Muscle layer of colon (tissue), 2 donors: ENCODE results near the gene KPNA4.
A peak's percentile ranks its signal among the peaks of the same experiment; 100 is the strongest.

Experiments
- H3K27ac ChIP-seq: one replicate; pipeline ENCODE4 v1.7.0; 2013; ENCODE audit warnings: low read depth, mild to moderate bottlenecking, low read length, moderate library complexity
- H3K27me3 ChIP-seq, 2 donors: one replicate each; pipeline ENCODE4 v1.7.0; 2013; ENCODE audit warnings: low read length in 2 of 2, mild to moderate bottlenecking in 2 of 2; ENCODE audit not compliant: insufficient read depth in 2 of 2, control insufficient read depth in 1 of 2
- H3K36me3 ChIP-seq: one replicate; pipeline ENCODE4 v1.7.0; 2013; ENCODE audit warnings: mild to moderate bottlenecking, low read length; ENCODE audit not compliant: insufficient read depth
- H3K4me1 ChIP-seq: one replicate; pipeline ENCODE4 v1.7.0; 2013; ENCODE audit warnings: mild to moderate bottlenecking, low read length; ENCODE audit not compliant: insufficient read depth
- H3K4me3 ChIP-seq, 2 donors: one replicate each; pipeline ENCODE4 v1.7.0; 2013; ENCODE audit warnings: low read length in 2 of 2, low read depth in 1 of 2, mild to moderate bottlenecking in 1 of 2, moderate library complexity in 1 of 2
- H3K9ac ChIP-seq: one replicate; pipeline ENCODE4 v1.7.0; 2013; ENCODE audit warnings: low read length
- H3K9me3 ChIP-seq: one replicate; pipeline ENCODE4 v1.7.0; 2013; ENCODE audit warnings: mild to moderate bottlenecking, low read length
- donor health status: abdominal sarcoma.
- donor health status: Adenocarcinoma of cecum.

The KPNA4 gene

GRCh38 chr3:160569894-160570652 is 4.7 kb upstream of the KPNA4 start:
- Histone ChIP-seq H3K9ac (no peak overlapping the region), H3K4me3 (no peak overlapping the region), H3K27me3 (no peaks in the 10 kb centered on the region), H3K9me3 (no peaks in the 10 kb centered on the region), H3K4me1 (peaks cover 8% of the 10 kb centered on the region), H3K27ac (no peak overlapping the region), H3K36me3 (no peaks in the 10 kb centered on the region)

- Histone ChIP-seq H3K36me3 (no peaks in the 10 kb centered on the region), H3K9me3 (no peaks in the 10 kb centered on the region), H3K4me1 (peaks cover 8% of the 10 kb centered on the region), H3K27me3 (no peaks in the 10 kb centered on the region), H3K27ac (no peak overlapping the region), H3K4me3 (no peak overlapping the region), H3K9ac (no peak overlapping the region)
Observed at GRCh38 chr3:160568989-160569388, 3.6 kb upstream of the KPNA4 start.

GRCh38 chr3:160567774-160568173 is 2.4 kb upstream of the KPNA4 start:
- Histone ChIP-seq H3K4me3 (no peak overlapping the region), H3K4me1 (peaks cover 17% of the 10 kb centered on the region), H3K36me3 (no peaks in the 10 kb centered on the region), H3K9ac (no peak overlapping the region), H3K9me3 (no peaks in the 10 kb centered on the region), H3K27me3 (no peaks in the 10 kb centered on the region), H3K27ac (no peak overlapping the region)

DNA sequence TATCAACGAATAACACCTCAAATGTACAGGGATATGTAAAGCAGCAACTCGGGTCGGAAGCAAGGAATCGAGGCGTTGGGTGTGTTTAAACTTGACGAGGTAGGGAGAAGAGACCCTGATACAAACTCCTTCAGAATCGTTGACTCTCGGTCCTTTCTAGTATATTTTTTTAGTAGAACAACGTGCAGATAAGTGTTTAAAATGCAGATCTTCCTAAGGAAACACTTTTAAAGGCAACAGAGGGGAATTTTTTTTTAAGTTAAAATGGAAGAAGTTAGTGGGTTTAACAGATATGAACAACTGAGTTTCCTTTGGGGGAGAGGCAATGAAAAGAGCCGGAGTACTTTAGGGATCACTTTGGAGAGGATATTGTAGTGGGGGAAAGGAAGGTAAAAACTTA is 1.1 kb upstream of the KPNA4 start:
- H3K4me3 ChIP-seq: peak overlapping the region; percentile 86 to 96
- H3K27me3 ChIP-seq: no peaks in the 10 kb centered on the region
- no peaks in the 10 kb centered on the region for H3K36me3 ChIP-seq
- peak overlapping the region; percentile 94 for H3K9ac ChIP-seq
- peaks cover 30% of the 10 kb centered on the region for H3K4me1 ChIP-seq
- H3K27ac ChIP-seq: peak overlapping the region; percentile 98
- no peaks in the 10 kb centered on the region for H3K9me3 ChIP-seq

GRCh38 chr3:160564949-160565441 is 376 bp downstream of the KPNA4 start:
- Histone ChIP-seq H3K4me3 (peak overlapping the region; percentile 54 to 83), H3K9me3 (no peaks in the 10 kb centered on the region), H3K9ac (peak overlapping the region; percentile 52), H3K27ac (peak overlapping the region; percentile 83), H3K4me1 (peaks cover 40% of the 10 kb centered on the region), H3K36me3 (no peaks in the 10 kb centered on the region), H3K27me3 (no peaks in the 10 kb centered on the region)

- Histone ChIP-seq H3K36me3 (no peaks in the 10 kb centered on the region), H3K9me3 (no peaks in the 10 kb centered on the region), H3K4me1 (peaks cover 40% of the 10 kb centered on the region), H3K27ac (peak overlapping the region; percentile 62), H3K4me3 (peak overlapping the region; percentile 58 to 63), H3K9ac (peak overlapping the region; percentile 62), H3K27me3 (no peaks in the 10 kb centered on the region)
Observed at GRCh38 chr3:160564258-160564911, 986 bp downstream of the KPNA4 start.

GRCh38 chr3:160562952-160563351 is 2.4 kb downstream of the KPNA4 start:
- no peak overlapping the region for H3K27ac ChIP-seq
- H3K9me3 ChIP-seq: no peaks in the 10 kb centered on the region
- no peaks in the 10 kb centered on the region for H3K27me3 ChIP-seq
- no peak overlapping the region for H3K4me3 ChIP-seq
- H3K9ac ChIP-seq: no peak overlapping the region
- H3K4me1 ChIP-seq: peaks cover 40% of the 10 kb centered on the region
- no peaks in the 10 kb centered on the region for H3K36me3 ChIP-seq

DNA sequence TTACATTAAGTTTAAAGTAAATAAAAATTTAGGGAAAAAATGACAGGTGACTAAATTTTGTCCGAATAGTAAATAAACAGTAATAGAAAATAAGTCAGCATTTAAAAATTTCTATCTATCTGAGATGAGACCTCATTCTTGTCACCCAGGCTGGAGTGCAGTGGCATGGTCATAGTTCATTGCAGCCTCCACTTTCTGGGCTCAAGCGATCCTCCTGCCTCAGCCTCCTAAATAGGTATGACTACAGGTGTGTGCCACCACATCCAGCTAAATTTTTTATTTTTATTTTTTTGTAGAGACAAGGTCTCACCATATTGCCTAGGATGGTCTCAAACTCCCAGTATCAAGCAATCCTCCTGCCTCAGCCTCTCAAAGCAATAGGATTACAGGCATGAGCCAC is 7.8 kb downstream of the KPNA4 start:
- Histone ChIP-seq H3K9me3 (no peaks in the 10 kb centered on the region), H3K27ac (no peak overlapping the region), H3K36me3 (no peaks in the 10 kb centered on the region), H3K4me3 (no peak overlapping the region), H3K4me1 (peaks cover 32% of the 10 kb centered on the region), H3K9ac (no peak overlapping the region), H3K27me3 (no peaks in the 10 kb centered on the region)

- no peak overlapping the region for H3K9ac ChIP-seq
- H3K27ac ChIP-seq: no peak overlapping the region
- no peaks in the 10 kb centered on the region for H3K27me3 ChIP-seq
- no peaks in the 10 kb centered on the region for H3K36me3 ChIP-seq
- H3K9me3 ChIP-seq: no peaks in the 10 kb centered on the region
- no peak overlapping the region for H3K4me3 ChIP-seq
- peaks cover 18% of the 10 kb centered on the region for H3K4me1 ChIP-seq
Observed at GRCh38 chr3:160556141-160556540, 9.2 kb downstream of the KPNA4 start.

DNA sequence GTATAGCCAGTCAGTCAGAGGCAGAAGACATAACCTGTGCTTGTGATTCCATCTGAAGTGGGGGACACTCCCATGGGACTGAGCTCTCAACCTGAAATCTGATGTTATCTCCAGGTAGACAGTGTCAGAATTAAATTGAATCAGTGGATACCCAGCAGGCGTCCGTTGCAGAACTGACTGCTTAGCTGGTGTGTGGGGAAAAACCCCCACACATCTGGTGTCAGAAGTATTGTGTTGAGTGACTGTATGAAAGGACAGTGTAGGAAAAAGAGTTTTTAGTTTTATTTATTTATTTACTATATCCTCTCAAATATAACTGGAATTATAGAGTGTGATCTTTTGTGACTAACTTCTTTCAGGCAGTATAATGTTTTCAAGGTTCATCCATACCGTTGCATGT is 10.4 kb downstream of the KPNA4 start:
- H3K27me3 ChIP-seq: no peaks in the 10 kb centered on the region
- H3K9me3 ChIP-seq: no peaks in the 10 kb centered on the region
- H3K27ac ChIP-seq: no peak overlapping the region
- H3K36me3 ChIP-seq: no peaks in the 10 kb centered on the region
- no peak overlapping the region for H3K4me3 ChIP-seq
- H3K4me1 ChIP-seq: peaks cover 12% of the 10 kb centered on the region
- no peak overlapping the region for H3K9ac ChIP-seq

- Histone ChIP-seq H3K27ac (no peak overlapping the region), H3K27me3 (no peaks in the 10 kb centered on the region), H3K4me1 (peaks cover 12% of the 10 kb centered on the region), H3K4me3 (no peak overlapping the region), H3K36me3 (no peaks in the 10 kb centered on the region), H3K9me3 (no peaks in the 10 kb centered on the region), H3K9ac (no peak overlapping the region)
Observed at GRCh38 chr3:160553827-160554226, 11.5 kb downstream of the KPNA4 start.
